Heart left ventricle (tissue), 13 donors: ENCODE data around the gene ANGPTL8.

Experiments
- CTCF ChIP-seq, 12 donors: fragments of 200-600 bp; sonication (generic) in 4 of 12; IDR thresholded peaks; one replicate each; pipeline versions ENCODE4 v1.5.0 to v1.8.0; 2018 to 2022; ENCODE audit warnings: antibody characterized with exemption in 12 of 12, mild to moderate bottlenecking in 5 of 12
- POLR2A ChIP-seq, 2 donors: fragments of 450-650 bp; IDR thresholded peaks; one replicate each; pipeline ENCODE4 v1.6.1; 2017; ENCODE audit warnings: antibody characterized with exemption in 2 of 2, mild to moderate bottlenecking in 2 of 2, moderate library complexity in 2 of 2
- donor health status: ischemic (EF 13 %, LVEDD 7.1; RV severe dilation, severe dysfunction).
- donor health status: DM: no; HTN: yes; CAD: no.
- donor health status: DM: no; HTN: no; CAD: no.
- donor health status: ischemic (EF 25% LVEDD 6.9; RV normal size, moderate dysfunction).
- donor health status: ischemic (EF 25% LVEDD 5.7; RV mildly dilated, moderate dysfunction).
- donor health status: ischemic (EF 35%, LVEDD 5.7; RV mildly dilated, moderate dysfunction).
- donor health status: nonischemic (EF 11% LVEDD 7.7; RV severe dilation, severe dysfunction).
- donor health status: DM: yes; HTN: yes; CAD: no.
- donor health status: PGD.
- donor health status: ischemic (EF 29% LVEDD 5.4; RV normal size, mild dysfunction).
- donor health status: nonischemic (EF 23%, LVEDD 6.1; RV moderate dilation, normal function).

- TF ChIP-seq CTCF (IDR thresholded peaks at IDR 0.05) (peak in 11 of 12 donors; percentile 20 to 70 (median 52)), POLR2A (IDR thresholded peaks at IDR 0.05) (no peak)
Observed at GRCh38 chr19:11286312-11286974, 47.0 kb downstream of the ANGPTL8 start.
